ENCODE results near the gene DLEC1.
A peak's percentile ranks its signal among the peaks of the same experiment; 100 is the strongest.

The DLEC1 gene

DNA sequence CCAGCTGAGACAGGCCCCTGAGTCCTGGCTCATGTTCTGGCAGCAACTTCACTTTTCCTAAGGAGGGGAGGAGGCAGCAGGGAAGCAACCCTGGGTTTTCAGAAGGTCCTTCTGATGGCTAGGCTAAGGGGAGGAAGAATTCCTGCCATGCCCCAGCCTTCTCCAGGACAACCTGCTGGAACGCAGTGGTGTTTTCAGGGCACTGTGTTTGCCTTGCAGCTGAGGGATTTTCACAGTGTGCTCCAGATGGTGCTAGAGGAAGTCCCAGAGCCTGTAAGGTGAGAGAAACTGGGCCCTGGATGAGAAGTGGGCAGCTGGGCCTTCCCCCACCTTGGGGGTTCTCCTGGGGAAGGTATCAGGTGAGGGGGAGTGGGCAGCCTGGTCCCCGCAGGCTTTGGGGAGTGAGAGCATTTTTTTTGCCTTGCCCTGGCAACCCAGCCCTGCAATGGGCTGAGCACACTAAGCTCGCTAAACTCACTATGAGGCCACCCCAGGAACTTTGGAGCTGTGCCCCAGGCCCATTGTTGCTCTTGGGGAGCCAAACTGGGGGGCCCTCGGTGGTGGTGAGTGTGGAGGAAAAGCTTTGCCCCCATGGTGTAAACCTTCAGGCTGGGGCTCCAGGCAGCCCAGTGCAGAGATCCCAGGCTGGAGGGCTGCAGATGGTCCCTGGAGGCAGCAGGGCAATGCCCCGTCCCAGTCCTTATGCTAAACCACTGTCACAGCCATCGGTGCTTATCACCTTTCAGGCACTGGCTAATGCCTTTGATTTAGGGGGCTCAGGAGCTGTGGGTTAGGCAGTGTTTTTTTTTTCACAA is 56.9 kb downstream of the DLEC1 start:
- Histone ChIP-seq H4K5ac (ENCODE audit: low read length) (no peak overlapping the region), H2BK5ac (ENCODE audit: low read length) (no peak overlapping the region), H3K4me3 (ENCODE audit: low read length) (no peak overlapping the region), H2BK15ac (replicated peaks; ENCODE audit: low read depth) (no peak overlapping the region), H3K27ac (ENCODE audit: low read depth, low read length) (no peak overlapping the region), H3K79me2 (ENCODE audit: control insufficient read depth, insufficient read depth, low read length) (no peaks in the 10 kb centered on the region), H3K4me1 (ENCODE audit: control insufficient read depth, low read depth, low read length) (peaks cover 4% of the 10 kb centered on the region), H2BK120ac (ENCODE audit: low read depth, low read length) (no peak overlapping the region), H3K23ac (ENCODE audit: low read length) (no peak overlapping the region), H3K79me1 (ENCODE audit: low read length) (no peaks in the 10 kb centered on the region), H3K36me3 (ENCODE audit: control insufficient read depth, insufficient read depth, low read length) (no peaks in the 10 kb centered on the region), H4K8ac (ENCODE audit: low read depth, low read length) (no peak overlapping the region), H3K4ac (ENCODE audit: low read depth, low read length) (no peak overlapping the region), H3K4me2 (ENCODE audit: low read length) (no peak overlapping the region), H3K27me3 (ENCODE audit: insufficient read depth, low read length, poor library complexity) (no peaks in the 10 kb centered on the region), H3K9ac (ENCODE audit: low read length) (no peak overlapping the region), H3K56ac (ENCODE audit: low read length) (no peak overlapping the region), H2AK5ac (ENCODE audit: low read length) (no peak overlapping the region), H3K18ac (ENCODE audit: low read length) (no peak overlapping the region)
- WGBS (ENCODE audit: extremely low coverage, insufficient coverage, low lambda C conversion rate) = no CpG with 5 or more reads among the region's 6 CpGs
- DNase-seq = no peak

DNA sequence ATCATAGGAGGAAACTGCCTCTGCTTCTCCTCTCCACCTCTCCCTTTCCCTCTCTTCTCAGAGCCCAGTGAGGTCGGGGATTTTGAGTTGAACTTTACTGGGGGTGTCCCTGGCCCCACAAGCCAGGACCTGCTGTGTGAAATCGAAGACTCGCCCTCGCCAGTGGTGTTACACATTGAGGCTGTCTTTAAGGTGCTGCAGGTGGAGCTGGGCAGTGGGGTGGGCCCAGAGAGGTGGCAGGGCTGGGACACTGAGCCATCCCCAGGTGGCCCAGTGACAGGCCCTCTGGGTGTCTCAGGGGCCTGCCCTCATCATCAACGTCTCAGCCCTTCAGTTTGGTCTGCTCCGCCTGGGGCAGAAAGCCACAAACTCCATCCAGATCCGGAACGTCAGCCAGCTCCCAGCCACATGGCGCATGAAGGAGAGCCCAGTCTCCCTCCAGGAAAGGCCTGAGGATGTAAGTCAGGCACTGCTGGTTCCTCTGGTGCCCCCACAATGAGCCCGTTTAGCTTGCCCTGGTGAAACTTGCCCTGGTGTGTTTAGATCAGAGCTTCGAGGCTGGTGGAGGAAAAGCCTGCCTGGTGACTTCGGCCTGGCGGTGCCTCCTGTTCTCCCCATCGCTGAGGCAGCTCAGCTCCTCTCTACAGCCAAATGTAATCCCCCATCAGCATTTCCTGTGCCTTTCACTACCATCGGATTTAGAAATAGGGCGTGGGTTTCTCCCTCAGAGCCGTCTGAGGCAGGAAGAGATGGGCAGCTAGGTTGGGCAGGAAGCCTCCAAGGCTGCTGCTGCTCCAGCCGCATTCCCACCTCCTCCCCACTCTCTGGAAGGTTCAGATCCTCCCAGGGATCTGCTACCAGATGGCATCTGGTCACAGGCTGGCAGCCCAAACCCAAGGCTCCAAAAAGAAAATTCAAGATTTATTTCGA is 58.7 kb downstream of the DLEC1 start:
- no peak overlapping the region for H3K9ac ChIP-seq (ENCODE audit: low read length)

DNA sequence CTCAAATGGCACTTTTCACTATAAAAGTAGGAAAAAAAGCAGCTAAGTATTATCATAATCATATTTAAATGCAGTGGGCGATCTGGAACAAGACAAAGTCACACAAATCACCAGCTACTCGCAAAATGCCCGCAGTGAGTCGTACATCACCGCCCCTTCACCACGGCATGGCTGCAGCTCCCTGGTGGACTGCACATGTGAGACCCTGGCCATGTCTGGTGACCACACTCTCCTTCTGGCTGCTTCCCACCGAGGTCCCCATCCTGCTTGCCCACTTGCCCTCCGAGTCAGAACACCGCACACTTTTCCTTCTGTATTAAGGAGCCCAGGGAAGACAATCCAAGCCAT is 59.3 kb downstream of the DLEC1 start:
- no peak overlapping the region for H2BK15ac ChIP-seq (replicated peaks; ENCODE audit: low read depth)

More for the DNA sequence above, 58.7 kb downstream of the DLEC1 start:
- DNase-seq = no peak
- Histone ChIP-seq H3K18ac (ENCODE audit: low read length) (no peak overlapping the region), H3K4me3 (ENCODE audit: low read length) (no peak overlapping the region), H2BK15ac (replicated peaks; ENCODE audit: low read depth) (no peak overlapping the region), H3K4ac (ENCODE audit: low read depth, low read length) (no peak overlapping the region), H2AK5ac (ENCODE audit: low read length) (no peak overlapping the region), H4K8ac (ENCODE audit: low read depth, low read length) (no peak overlapping the region), H2BK120ac (ENCODE audit: low read depth, low read length) (no peak overlapping the region), H3K56ac (ENCODE audit: low read length) (no peak overlapping the region), H3K79me1 (ENCODE audit: low read length) (no peaks in the 10 kb centered on the region), H2BK5ac (ENCODE audit: low read length) (no peak overlapping the region), H3K4me1 (ENCODE audit: control insufficient read depth, low read depth, low read length) (peaks cover 6% of the 10 kb centered on the region), H3K79me2 (ENCODE audit: control insufficient read depth, insufficient read depth, low read length) (no peaks in the 10 kb centered on the region), H3K27me3 (ENCODE audit: insufficient read depth, low read length, poor library complexity) (no peaks in the 10 kb centered on the region), H3K4me2 (ENCODE audit: low read length) (no peak overlapping the region), H3K36me3 (ENCODE audit: control insufficient read depth, insufficient read depth, low read length) (no peaks in the 10 kb centered on the region), H3K27ac (ENCODE audit: low read depth, low read length) (no peak overlapping the region), H4K5ac (ENCODE audit: low read length) (no peak overlapping the region), H3K23ac (ENCODE audit: low read length) (no peak overlapping the region)
- WGBS (ENCODE audit: extremely low coverage, insufficient coverage, low lambda C conversion rate) = no CpG with 5 or more reads among the region's 19 CpGs

DNA sequence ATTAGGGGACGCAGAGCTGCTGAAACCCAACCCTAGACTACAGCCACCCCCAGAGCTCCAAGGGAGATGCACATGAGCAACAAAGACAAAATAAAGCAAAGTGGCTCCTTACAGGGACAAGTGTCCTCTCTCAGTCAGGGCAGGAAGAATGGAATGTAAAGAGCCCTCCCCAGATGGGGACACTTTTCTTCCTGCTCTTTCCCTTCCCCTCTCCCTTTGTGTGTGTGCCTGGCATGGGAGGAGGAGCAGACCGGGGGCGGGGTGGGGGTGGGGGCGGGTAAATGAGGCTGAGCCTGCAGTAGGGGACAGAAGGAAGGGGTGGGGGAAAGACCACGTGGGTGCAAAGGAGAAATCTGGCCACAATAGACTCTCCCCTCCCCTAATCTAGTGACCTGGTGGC is 60.5 kb downstream of the DLEC1 start:
- Histone ChIP-seq H4K8ac (ENCODE audit: low read depth, low read length) (no peak overlapping the region), H3K27ac (ENCODE audit: low read depth, low read length) (no peak overlapping the region), H2BK15ac (replicated peaks; ENCODE audit: low read depth) (no peak overlapping the region), H3K36me3 (ENCODE audit: control insufficient read depth, insufficient read depth, low read length) (no peaks in the 10 kb centered on the region), H3K4ac (ENCODE audit: low read depth, low read length) (no peak overlapping the region), H2BK5ac (ENCODE audit: low read length) (no peak overlapping the region), H3K27me3 (ENCODE audit: insufficient read depth, low read length, poor library complexity) (no peaks in the 10 kb centered on the region), H2AK5ac (ENCODE audit: low read length) (no peak overlapping the region), H3K56ac (ENCODE audit: low read length) (peak overlapping the region; percentile 6), H3K4me2 (ENCODE audit: low read length) (no peak overlapping the region), H3K4me1 (ENCODE audit: control insufficient read depth, low read depth, low read length) (peaks cover 6% of the 10 kb centered on the region), H3K9ac (ENCODE audit: low read length) (no peak overlapping the region), H3K79me1 (ENCODE audit: low read length) (no peaks in the 10 kb centered on the region), H3K18ac (ENCODE audit: low read length) (no peak overlapping the region), H3K23ac (ENCODE audit: low read length) (peak overlapping the region; percentile 19), H3K79me2 (ENCODE audit: control insufficient read depth, insufficient read depth, low read length) (no peaks in the 10 kb centered on the region), H2BK120ac (ENCODE audit: low read depth, low read length) (no peak overlapping the region), H3K4me3 (ENCODE audit: low read length) (no peak overlapping the region), H4K5ac (ENCODE audit: low read length) (no peak overlapping the region)
- DNase-seq = peak; percentile 67
- WGBS (ENCODE audit: extremely low coverage, insufficient coverage, low lambda C conversion rate) = no CpG with 5 or more reads among the region's 5 CpGs

More for the DNA sequence above, 59.3 kb downstream of the DLEC1 start:
- H3K4me2 ChIP-seq (ENCODE audit: low read length) = no peak overlapping the region
- H3K4me1 ChIP-seq (ENCODE audit: control insufficient read depth, low read depth, low read length) = peaks cover 6% of the 10 kb centered on the region
- H3K4me3 ChIP-seq (ENCODE audit: low read length) = no peak overlapping the region
- no peak overlapping the region for H3K23ac ChIP-seq (ENCODE audit: low read length)
- no peak overlapping the region for H4K8ac ChIP-seq (ENCODE audit: low read depth, low read length)
- no peak for DNase-seq
- H4K5ac ChIP-seq (ENCODE audit: low read length) = no peak overlapping the region
- H3K79me2 ChIP-seq (ENCODE audit: control insufficient read depth, insufficient read depth, low read length) = no peaks in the 10 kb centered on the region
- no peak overlapping the region for H2BK5ac ChIP-seq (ENCODE audit: low read length)
- no peak overlapping the region for H3K27ac ChIP-seq (ENCODE audit: low read depth, low read length)
- H2BK120ac ChIP-seq (ENCODE audit: low read depth, low read length) = no peak overlapping the region
- no peaks in the 10 kb centered on the region for H3K27me3 ChIP-seq (ENCODE audit: insufficient read depth, low read length, poor library complexity)
- H2AK5ac ChIP-seq (ENCODE audit: low read length) = no peak overlapping the region
- H3K18ac ChIP-seq (ENCODE audit: low read length) = no peak overlapping the region
- no peak overlapping the region for H3K4ac ChIP-seq (ENCODE audit: low read depth, low read length)
- no peak overlapping the region for H3K9ac ChIP-seq (ENCODE audit: low read length)
- H3K79me1 ChIP-seq (ENCODE audit: low read length) = no peaks in the 10 kb centered on the region
- no CpG with 5 or more reads among the region's 9 CpGs for WGBS (ENCODE audit: extremely low coverage, insufficient coverage, low lambda C conversion rate)
- H3K56ac ChIP-seq (ENCODE audit: low read length) = no peak overlapping the region
- H3K36me3 ChIP-seq (ENCODE audit: control insufficient read depth, insufficient read depth, low read length) = no peaks in the 10 kb centered on the region

DNA sequence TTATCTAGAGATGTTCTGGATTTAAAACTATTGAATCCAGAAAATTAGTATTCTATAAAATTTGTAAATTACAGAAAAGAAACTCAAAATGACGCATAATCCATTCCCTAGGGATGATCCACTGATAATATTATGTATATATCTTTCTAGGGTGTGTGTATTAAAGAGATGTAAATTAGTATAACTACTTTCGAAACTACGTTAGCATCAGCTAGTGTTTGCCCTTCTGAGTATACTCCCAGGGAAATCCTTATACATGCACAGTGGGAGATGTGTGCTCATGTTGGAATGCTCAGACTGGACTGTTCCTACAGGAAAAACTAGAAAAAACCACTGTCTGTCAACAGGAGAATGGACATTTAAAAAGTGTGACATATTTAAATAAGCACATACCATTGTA is 61.5 kb downstream of the DLEC1 start:
- Histone ChIP-seq H3K4me3 (ENCODE audit: low read length) (no peak overlapping the region), H2AK5ac (ENCODE audit: low read length) (no peak overlapping the region), H3K9ac (ENCODE audit: low read length) (no peak overlapping the region), H4K5ac (ENCODE audit: low read length) (no peak overlapping the region), H2BK120ac (ENCODE audit: low read depth, low read length) (no peak overlapping the region), H3K27me3 (ENCODE audit: insufficient read depth, low read length, poor library complexity) (no peaks in the 10 kb centered on the region), H3K4me1 (ENCODE audit: control insufficient read depth, low read depth, low read length) (peaks cover 6% of the 10 kb centered on the region), H3K23ac (ENCODE audit: low read length) (no peak overlapping the region), H2BK15ac (replicated peaks; ENCODE audit: low read depth) (no peak overlapping the region), H3K36me3 (ENCODE audit: control insufficient read depth, insufficient read depth, low read length) (no peaks in the 10 kb centered on the region), H3K27ac (ENCODE audit: low read depth, low read length) (no peak overlapping the region), H4K8ac (ENCODE audit: low read depth, low read length) (no peak overlapping the region), H3K4me2 (ENCODE audit: low read length) (no peak overlapping the region), H3K4ac (ENCODE audit: low read depth, low read length) (no peak overlapping the region), H3K79me1 (ENCODE audit: low read length) (no peaks in the 10 kb centered on the region), H3K56ac (ENCODE audit: low read length) (no peak overlapping the region), H3K79me2 (ENCODE audit: control insufficient read depth, insufficient read depth, low read length) (no peaks in the 10 kb centered on the region), H2BK5ac (ENCODE audit: low read length) (no peak overlapping the region), H3K18ac (ENCODE audit: low read length) (no peak overlapping the region)
- DNase-seq = no peak
- WGBS (ENCODE audit: extremely low coverage, insufficient coverage, low lambda C conversion rate) = no CpG with 5 or more reads among the region's 3 CpGs

All from mesendoderm (in vitro differentiated cells).